Measurements from ENCODE around the gene PRR20D. TPM values are rescaled to one million over a fixed set of nuclear protein-coding genes. Genes with fewer than 3 reads are reported as not detected.

Gene PRR20D
- not detected in 2 replicates for total RNA-seq

GRCh38 chr13:57160332-57160731 lies at the start of gene PRR20D:
Gene PRR20D (plus strand): TSS chr13:57160632. CDS start chr13:57161019, 387 bp downstream.

GRCh38 chr13:57140235-57140968 lies 20.0 kb upstream of the PRR20D start, which contains the start of gene PRR20A:
Gene PRR20A (plus strand): TSS chr13:57140918. CDS start chr13:57141305, 387 bp downstream.

GRCh38 chr13:57147188-57147587 lies 13.2 kb upstream of the PRR20D start, which contains the start of gene PRR20B:
Gene PRR20B (plus strand): TSS chr13:57147488. CDS start chr13:57147875, 387 bp downstream.

GRCh38 chr13:57153761-57154160 lies 6.7 kb upstream of the PRR20D start, which contains the start of gene PRR20C:
Gene PRR20C (plus strand): TSS chr13:57154061. CDS start chr13:57154448, 387 bp downstream.

GRCh38 chr13:57166897-57167296 lies 6.5 kb downstream of the PRR20D start, which contains the start of gene PRR20E:
Gene PRR20E (plus strand): TSS chr13:57167197. CDS start chr13:57167584, 387 bp downstream.

Small RNAs within 50 kb of the gene (small RNA-seq; reads per million reads assigned to genes)
- gene PRR20FP = not detected

Other genes with a start within 250 kb of the PRR20D start
- not detected in 2 replicates for gene PRR20A, start 19.7 kb upstream of the PRR20D start, total RNA-seq
- not detected in 2 replicates for gene PRR20B, start 13.1 kb upstream of the PRR20D start, total RNA-seq
- not detected in 2 replicates for gene PRR20C, start 6.6 kb upstream of the PRR20D start, total RNA-seq
- gene PRR20E, start 6.6 kb downstream of the PRR20D start, total RNA-seq = not detected in 2 replicates

Measured in thoracic aorta endothelial cell (primary cell).